HEK293T (cell line): ENCODE results near the gene DYNLRB1.

Experiments
- BHLHE40 ChIP-seq: fragments of 450-650 bp; IDR thresholded peaks from 2 replicates; pipeline ENCODE4 v1.6.1; 2016; ENCODE audit warnings: mild to moderate bottlenecking, moderate library complexity, borderline replicate concordance
- CTBP1 ChIP-seq: fragments of 450-650 bp; IDR thresholded peaks from 2 replicates; pipeline ENCODE4 v1.6.1; 2016; ENCODE audit warnings: borderline replicate concordance
- ELF4 ChIP-seq: fragments of 450-650 bp; IDR thresholded peaks from 2 replicates; pipeline ENCODE4 v1.6.1; 2017; ENCODE audit warnings: antibody characterized with exemption
- FOXA1 ChIP-seq: fragments of 450-650 bp; IDR thresholded peaks from 2 replicates; pipeline ENCODE4 v1.6.1; 2016; ENCODE audit warnings: mild to moderate bottlenecking
- FOXK2 ChIP-seq: fragments of 450-650 bp; IDR thresholded peaks from 2 replicates; pipeline ENCODE4 v1.6.1; 2016; ENCODE audit warnings: mild to moderate bottlenecking
- FOXM1 ChIP-seq: fragments of 450-650 bp; IDR thresholded peaks from 2 replicates; pipeline ENCODE4 v1.6.1; 2017; ENCODE audit warnings: mild to moderate bottlenecking, borderline replicate concordance
- HDGF ChIP-seq: fragments of 450-650 bp; IDR thresholded peaks from 2 replicates; pipeline ENCODE4 v1.6.1; 2017; ENCODE audit warnings: antibody characterized with exemption, borderline replicate concordance
- LEF1 ChIP-seq: fragments of 450-650 bp; IDR thresholded peaks from 2 replicates; pipeline ENCODE4 v1.6.1; 2017; ENCODE audit warnings: mild to moderate bottlenecking, borderline replicate concordance
- NFRKB ChIP-seq: fragments of 450-650 bp; IDR thresholded peaks from 2 replicates; pipeline ENCODE4 v1.6.1; 2016; ENCODE audit warnings: mild to moderate bottlenecking, moderate library complexity
- SP1 ChIP-seq: fragments of 450-650 bp; IDR thresholded peaks from 2 replicates; pipeline ENCODE4 v1.6.1; 2017
- SUZ12 ChIP-seq: fragments of 450-650 bp; IDR thresholded peaks from 2 replicates; pipeline ENCODE4 v1.6.1; 2016; ENCODE audit warnings: mild to moderate bottlenecking
- TARDBP ChIP-seq: fragments of 450-650 bp; IDR thresholded peaks from 2 replicates; pipeline ENCODE4 v1.6.1; 2016
- ZNF384 ChIP-seq: fragments of 450-650 bp; IDR thresholded peaks from 2 replicates; pipeline ENCODE4 v1.6.1; 2016

DNA sequence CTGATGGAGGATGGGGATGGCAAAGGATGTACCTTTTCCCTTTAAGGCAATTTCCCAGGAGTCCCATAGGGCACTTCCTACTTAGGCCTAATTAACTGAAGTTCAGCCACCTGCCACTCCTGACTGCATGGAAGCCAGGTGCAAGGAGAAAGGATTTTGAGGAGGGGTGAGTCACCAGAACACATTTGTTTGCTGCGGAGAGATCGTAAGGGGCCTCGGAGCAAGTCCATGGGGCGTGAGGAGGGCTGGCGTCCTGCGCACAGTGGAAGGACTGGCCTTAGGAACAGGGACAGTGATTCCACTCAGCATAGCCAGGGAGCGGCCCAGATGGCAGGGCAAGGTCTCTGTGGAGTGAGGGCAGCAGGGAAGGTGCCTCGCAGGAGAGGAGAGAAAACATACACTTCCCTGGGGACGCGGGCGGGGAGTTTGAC is 30.5 kb downstream of the DYNLRB1 start:
- no peak for TF ChIP-seq ELF4
- TF ChIP-seq FOXM1: no peak
- TF ChIP-seq FOXA1: no peak
- no peak for TF ChIP-seq HDGF
- TF ChIP-seq ZNF384: no peak
- TF ChIP-seq LEF1: no peak
- no peak for TF ChIP-seq FOXK2
- no peak for TF ChIP-seq NFRKB
- no peak for TF ChIP-seq SUZ12
- no peak for TF ChIP-seq TARDBP
- no peak for TF ChIP-seq BHLHE40
- no peak for TF ChIP-seq SP1
- no peak for TF ChIP-seq CTBP1
